Middle frontal gyrus (tissue), 1 donor: ENCODE measurements around the gene DOCK11.
"Not testable (repeated sequence)": the region's sequence is repeated elsewhere in the genome, so short reads cannot be mapped to it uniquely, and the experiment has no call there.

Source experiments
- DNase-seq: peaks from one replicate; pipeline ENCODE4 v3.0.0-alpha.2; 2015; ENCODE audit warnings: low spot score; ENCODE audit errors: extremely low spot score

Gene DOCK11

DNA sequence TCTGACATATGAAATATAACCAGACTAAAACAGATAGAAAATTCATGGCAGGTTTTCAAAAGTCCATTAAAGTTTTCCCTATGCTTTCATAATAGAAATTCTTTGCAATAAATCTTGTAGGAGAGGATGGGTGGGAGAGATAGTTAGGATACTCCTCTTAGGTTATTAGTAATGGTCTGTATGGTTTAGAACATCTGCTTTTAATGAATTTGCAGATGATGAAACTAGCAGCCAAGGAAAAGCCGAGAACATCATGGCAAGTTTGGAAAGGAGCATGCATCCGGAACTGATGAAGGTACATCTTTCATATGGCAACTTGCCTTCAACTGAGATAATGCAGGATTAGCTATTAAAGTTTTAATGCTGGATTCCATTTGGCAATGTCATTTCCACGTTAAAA is 70.7 kb downstream of the DOCK11 start:
- DNase-seq: no peak

DNA sequence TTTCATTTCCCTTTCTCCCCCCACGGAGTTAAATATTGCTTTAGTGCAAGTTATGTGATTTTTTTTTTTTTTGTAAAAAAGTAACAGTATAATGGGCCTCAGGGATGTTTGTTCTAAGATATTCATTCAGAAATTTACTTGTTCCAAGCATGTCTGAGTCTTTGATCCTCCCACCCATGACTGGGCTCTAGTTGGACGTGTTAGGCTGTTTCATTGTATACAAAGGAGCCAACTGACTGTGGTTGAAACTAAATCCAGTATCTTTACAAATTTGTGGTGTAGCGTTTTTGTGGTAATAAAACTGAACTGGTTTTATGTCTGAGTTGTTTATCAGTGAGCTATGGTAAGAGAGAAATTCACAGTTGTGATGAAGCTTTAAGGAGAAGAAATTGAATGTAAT is 74.1 kb downstream of the DOCK11 start:
- no peak for DNase-seq

DNA sequence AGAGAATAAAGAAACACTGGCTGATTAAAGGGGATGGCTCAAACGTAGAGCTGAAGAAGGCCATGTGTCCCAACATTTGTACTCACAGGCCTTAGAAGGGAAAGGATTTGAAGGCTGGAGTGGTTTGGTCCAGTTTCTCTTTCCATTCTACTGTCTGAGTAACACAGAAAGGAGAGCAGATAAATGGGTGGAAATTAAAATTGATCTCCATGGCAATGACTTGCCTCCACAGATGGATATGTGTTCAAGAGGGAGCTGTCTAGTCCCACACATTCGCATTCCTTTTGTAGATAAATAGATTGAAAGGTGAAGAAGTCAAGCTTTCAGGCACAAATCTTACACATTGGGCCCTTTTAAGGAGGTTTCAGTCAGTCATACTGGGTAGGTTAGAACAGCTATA is 74.6 kb downstream of the DOCK11 start:
- DNase-seq: no peak

DNA sequence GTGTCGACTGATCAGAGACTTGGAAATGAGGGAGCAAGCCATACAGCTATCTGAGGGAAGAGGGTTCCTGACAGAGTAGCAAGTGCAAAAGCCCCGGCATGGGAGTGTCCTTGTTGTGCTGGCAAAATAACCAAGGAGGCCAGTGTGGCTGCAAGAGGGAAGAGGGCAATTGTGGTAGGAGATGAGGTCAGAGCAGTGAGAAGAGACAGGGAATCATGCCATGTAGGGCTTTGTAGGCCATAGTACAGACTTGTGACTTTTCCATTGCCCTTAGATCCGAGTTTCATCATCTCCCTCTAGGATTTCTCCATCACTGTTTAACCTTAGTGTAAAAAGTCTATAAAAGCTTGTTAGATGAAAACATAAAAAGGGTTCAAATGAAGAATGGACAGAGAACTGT is 76.2 kb downstream of the DOCK11 start:
- DNase-seq: no peak

DNA sequence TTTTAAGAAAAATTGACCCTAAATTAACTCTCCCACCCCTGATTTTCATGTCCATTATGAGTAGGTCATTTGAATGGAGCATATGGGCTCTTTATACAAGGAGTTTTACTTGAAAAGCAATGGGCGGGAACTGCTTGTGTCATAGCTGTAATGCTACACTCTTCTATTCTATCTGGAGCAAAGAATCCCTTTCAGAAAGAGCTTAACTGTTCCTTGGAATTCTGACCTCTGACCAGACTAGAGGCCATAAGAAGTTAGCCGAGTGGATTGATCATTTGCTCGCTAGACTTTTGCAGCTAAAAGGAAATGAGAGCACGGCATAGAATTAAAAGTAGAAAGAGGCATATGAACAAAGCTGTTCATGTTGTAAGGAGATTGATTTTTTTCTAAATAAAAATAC is 79.1 kb downstream of the DOCK11 start:
- no peak for DNase-seq

DNA sequence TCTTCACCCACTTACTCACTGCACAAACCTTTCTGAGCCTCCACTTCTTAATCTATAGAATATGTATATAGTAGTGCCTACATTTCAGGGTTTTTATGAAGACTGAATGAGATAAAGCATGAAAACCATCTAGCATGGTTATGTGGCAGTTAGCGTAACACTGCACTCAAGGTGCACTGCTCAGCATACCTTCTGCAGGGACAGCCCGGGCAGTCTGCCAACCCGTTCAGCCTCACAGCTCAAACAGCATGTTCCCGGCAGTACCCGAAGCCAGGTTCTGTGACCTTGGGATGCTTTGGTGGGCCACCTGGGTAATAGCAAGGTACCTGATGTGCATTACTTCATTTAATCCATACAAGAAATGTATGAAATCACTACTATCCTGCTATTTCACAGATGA is 81.4 kb downstream of the DOCK11 start:
- DNase-seq: no peak

DNA sequence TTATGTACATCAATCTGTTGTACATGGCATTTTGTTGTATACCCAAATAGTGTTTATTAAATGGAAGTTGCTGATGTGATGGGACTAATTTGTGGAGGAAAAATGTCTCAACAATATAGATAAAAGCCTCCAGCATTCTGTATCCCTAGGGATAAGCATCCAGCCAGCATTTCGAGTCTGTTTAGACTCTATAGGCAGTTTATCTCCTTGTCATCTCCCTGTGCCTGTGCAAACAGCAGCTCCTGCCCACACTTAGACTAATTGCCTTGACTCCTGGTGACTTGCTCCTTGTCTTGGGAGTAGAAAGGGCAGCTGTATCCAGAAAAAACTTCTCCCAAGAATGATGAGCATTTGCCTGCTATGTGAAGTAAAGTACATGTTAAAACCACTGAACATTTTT is 83.8 kb downstream of the DOCK11 start:
- no peak for DNase-seq

DNA sequence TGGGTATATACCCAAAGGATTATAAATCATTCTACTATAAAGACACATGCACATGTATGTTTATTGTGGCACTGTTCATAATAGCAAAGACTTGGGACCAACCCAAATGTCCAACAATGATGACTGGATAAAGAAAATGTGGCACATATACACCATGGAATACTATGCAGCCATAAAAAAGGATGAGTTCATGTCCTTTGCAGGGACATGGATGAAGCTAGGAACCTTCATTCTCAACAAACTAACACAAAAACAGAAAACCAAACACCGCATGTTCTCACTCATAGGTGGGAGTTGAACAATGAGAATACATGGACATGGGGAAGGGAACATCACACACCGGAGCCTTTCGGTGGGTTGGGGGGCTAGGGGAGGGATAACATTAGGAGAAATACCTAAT is 87.3 kb downstream of the DOCK11 start:
- DNase-seq: not testable (repeated sequence)

DNA sequence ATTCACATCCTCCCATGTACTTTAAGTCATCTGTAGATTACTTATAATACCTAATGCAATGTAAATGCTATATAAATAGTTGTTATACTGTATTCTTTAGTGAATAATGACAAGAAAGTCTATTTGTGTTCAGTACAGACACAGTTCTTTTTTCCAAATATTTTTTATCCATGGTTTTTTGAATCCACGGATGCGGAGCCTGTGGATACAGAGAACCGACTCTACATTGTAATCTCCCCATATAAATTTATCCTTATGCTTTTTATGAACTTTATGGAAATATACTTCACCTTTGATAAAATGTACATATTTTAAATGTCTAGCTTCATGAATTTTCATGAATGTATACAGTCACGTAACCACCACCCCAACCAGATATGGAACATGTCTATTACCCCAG is 88.2 kb downstream of the DOCK11 start:
- DNase-seq: no peak

DNA sequence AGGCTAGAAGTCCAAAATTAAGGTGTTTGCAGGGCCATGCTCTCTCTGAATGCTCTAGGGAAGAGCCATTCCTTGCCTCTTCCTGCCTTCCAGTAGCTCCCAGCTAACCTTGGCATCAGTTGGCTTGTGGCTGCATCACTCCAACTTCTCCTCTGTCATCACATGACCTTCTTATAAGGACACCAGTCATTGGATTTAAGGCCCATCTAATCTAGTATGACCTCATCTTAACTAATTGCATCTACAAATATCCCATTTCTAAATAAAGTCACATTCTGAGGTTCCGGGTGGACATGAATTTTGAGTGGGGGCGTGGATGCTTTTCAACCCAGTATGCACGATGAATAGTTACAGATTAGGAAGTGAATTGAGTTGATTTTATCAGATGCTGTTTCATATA is 89.7 kb downstream of the DOCK11 start:
- DNase-seq: no peak

DNA sequence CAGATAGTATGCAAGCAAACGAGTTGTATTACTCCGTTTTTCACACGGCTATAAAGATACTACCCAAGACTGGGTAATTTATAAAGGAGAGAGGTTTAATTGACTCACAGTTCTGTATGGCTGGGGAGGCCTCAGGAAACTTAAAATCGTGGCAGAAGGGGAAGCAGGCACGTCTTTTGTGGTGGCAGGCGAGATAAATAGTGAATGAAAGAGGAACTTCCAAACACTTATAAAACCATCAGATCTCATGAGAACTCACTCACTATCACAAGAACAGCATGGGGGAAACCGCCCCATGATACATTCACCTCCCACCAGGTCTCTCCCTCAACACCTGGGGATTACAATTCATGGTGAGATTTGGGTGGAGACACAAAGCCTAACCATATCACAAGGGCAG is 90.6 kb downstream of the DOCK11 start:
- not testable (repeated sequence) for DNase-seq

DNA sequence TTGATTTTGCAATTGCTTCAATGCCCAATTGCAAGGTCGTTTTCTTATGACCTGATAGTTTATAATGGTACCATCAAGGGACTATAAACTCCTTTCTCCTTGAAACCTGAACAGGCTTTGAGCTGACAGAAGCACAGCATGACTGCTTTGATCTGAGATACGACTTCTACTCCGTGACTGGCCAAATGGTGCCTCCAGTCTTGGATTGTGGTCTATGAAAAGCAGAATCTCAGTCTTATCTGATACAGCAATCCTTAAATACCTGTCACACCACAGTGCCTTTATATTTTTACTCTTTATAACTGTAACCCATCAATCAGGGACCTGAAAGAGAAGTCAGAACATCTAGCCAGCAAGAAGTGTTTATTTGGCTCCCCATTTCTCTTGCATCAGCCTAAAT is 93.1 kb downstream of the DOCK11 start:
- DNase-seq: no peak

DNA sequence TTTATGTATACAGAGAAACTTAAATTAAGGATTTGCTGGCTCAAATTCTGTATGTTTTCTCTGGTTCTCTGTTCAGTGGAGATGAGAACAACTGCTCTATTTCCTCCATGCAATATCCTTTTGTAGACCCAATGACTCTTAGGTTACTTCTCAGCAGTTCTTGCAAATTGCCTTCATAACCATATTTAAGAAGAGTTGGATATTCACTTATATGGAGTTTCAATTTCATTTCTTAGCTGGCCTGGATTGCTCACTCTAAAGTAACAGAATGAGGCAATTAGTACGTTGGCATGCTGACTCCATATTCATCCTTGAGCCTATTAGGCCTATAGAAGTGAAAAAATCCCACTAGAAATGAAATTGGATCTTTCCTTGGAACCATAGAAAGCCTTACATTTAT is 93.6 kb downstream of the DOCK11 start:
- DNase-seq: no peak

DNA sequence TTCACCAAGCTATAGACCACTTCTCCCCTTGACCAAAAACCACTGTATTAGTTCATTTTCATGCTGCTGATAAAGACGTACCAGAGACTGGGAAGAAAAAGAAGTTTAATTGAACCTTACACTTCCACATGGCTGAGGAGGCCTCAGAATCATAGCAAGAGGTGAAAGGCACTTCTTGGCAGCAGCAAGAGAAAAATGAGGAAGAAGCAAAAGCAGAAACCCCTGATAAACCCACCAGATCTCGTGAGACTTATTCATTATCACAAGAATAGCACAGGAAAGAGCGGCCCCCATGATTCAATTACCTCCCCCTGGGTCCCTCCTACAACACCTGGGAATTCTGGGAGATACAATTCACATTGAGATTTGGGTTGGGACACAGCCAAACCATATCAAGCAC is 97.8 kb downstream of the DOCK11 start:
- DNase-seq: no peak

DNA sequence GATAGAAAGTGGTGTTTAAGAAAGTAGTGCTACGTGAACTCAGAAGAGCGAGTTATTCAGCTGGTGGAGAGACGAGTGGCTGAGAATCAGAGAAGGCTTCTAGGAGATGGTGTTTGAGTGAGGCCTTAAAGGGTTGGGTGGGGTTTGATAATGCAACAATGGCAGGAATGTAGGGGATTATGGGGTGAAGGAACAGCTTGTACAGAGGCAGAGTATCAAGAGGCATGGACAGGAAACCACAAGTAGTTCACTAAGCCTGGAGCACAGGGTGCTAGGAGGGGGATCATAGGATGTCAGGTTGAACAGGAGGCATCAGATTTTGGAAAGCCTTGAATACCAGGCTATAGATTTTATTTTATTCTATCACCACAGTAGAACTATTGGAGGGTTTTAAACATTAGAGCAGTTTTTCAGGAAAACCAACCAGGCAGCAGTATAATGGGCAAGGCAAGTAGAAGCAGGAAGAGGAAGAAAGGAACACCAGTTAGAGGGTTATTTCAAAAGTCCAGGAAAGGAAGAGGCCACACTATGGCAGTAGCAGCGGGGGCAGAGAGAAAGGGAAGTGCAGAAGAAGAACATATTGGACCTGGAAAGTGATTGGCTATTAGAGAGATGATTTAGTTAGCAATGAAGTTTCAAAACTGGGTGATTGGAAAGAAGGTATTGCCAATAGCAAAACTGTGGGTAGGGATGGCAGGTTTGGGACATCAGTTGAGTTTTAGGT is 99.2 kb downstream of the DOCK11 start:
- no peak for DNase-seq

DNA sequence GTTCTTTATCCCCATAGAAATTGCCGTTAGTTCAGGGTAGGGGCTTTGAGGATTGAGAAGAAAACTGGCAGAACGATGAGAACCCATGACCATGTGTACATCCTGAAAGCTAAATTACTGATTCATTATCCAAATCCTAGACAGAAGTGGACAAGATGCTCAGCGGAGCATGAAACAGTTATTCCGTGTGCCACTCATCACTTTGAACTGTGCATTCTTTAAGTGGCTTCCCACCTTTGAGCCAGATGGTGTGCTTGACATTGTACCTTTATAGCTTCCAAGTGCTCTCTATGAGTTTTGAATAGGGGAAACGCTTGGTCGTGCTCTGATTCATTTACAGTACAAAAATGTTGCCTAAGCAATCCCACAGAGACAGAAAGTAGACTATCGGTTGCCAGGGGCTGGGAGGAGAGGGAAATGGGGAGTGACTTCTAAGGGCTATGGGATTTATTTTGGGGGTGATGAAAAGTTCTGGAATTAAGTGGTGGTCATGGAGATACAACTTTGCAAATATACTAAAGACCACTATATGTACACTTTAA is 100.0 kb downstream of the DOCK11 start:
- DNase-seq: no peak

DNA sequence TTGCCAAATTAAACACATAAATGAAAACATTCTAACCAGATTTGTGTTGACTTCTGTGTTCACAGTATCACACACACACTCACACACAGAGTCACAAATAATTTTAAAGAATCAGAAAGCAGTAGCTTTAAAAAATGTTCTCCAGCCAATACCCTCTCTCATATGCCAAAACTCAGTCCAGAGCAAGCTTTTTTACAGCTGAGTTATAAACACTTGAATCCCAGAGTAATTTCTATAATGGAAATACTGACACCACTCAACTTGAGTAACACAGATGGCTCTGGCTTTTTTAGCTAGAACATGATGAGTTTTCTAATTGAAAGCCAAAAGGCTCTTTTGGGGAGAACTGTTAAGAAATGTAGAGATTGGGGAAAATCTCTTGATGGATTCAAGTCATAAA is 100.8 kb downstream of the DOCK11 start:
- DNase-seq: no peak

DNA sequence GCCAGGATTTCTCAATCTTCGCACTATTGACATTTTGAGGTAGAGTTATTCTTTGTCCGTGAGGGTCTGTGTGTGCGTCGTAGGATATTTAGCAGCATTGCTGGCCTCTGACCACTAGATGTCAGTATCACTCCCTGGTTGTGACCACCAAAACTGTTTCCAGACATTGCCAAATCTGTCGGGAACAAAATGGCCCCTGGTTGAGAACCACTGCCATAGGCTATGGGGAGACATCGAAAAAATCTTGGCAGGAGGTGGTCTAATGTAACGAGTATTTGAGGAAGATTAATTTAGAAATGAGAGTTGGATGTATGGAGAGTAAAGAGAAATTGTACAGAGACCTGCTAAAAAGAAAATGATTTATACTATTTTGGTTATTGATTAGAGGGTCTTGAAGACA is 108.4 kb downstream of the DOCK11 start:
- peak; percentile 12 for DNase-seq

DNA sequence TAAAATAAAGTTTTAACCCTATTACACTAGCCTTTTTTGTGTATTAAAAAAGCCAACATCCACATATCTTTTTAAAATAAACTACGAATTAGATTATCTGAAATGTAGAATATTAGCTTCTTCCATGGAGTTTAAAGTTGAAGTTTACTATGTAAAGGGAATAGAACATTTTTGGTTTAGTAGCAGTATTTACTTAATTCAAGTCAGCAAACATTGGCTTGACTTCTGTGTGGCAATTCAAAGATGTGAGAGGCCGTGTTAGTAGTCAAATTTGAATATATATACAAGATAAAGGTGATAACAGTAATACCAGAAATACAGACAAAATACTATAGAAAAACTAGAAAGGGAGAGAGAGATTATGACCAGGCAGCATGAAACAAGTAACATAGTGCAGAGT is 116.7 kb downstream of the DOCK11 start:
- no peak for DNase-seq

DNA sequence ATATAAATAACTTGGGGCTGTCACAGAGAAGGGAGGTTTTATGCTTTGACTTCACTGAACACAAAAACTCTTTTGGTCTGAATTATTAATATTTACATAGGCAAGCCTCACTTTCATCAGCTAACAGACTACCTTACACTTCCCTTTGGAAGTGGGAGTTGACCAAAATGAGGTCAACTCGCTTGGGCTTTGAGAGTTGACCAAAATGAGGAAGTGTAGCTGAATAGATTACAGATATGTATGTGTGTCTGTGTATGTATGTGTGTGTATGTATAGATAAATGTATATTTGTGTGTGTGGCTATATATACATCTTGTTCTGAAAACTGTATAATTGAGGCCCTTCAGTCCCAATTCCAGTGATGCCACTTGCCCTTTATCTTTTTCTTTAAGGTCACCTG is 118.5 kb downstream of the DOCK11 start:
- DNase-seq: no peak

DNA sequence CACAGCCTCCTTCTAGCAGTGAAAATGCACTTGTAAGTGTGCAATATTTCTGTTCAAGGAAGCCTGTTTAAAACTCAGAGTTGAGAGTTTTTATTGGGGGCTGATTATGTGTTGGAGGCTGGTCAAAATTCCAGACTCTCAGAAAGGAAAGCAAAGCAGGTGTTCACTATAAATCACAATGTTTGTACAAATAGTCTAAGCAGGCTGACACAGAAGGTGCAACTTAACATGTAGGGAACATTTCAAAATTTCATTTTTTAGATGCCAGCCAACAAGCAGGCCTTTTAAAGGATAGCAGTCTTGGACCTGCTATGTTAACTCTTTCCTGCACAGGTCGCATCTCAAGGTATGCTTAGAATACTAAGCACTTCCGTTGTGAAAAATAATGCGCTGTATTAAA is 119.5 kb downstream of the DOCK11 start:
- no peak for DNase-seq

DNA sequence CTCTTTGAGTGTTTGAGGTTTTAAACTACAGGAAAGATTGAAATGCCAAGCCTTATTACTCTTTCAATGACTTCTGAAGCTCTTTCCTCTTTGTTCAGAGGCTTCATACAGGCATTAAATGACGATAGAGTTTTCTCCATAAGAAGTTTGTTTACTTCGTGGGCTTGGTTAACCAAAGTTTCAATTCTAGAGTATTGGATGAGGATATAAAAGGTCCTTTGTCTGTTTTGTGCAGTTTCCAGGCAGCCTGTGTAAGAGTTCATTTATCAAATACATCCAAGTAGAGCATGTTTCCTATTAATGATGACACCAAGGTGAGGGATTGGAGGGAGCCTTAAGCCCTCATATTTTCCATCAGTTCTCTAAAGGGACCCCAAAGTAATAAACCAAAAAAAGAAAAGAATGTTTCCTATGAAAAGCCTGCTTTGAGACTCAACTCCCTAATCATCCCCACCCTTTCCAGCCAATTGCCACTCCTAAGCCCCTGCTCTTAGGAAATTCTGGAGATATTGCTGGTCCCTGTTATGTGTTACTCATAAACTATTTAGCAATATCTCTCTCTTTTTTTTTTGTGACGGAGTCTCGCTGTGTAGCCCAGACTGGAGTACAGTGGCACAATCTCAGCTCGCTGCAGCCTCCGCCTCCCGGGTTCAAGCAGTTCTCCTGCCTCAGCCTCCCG is 125.6 kb downstream of the DOCK11 start:
- no peak for DNase-seq

DNA sequence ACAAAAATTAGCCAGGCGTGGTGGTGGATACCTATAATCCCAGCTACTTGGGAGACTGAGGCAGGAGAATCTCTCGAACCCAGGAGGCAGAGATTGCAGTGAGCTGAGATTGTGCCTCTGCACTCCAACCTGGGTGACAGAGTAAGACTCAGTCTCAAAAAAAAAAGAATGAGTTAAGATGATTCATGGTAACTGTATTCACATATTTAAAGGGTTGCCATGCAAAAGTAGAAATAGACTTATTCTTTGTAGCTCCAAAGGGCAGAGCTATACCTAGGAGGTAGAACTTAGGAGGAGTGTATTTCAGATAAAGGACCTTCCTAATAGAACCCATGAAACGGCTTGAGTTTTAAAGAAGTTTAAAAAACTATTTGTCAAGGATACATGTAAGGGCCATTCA is 127.4 kb downstream of the DOCK11 start:
- DNase-seq: no peak
